ENCODE measurements around the gene CDCP2.
"Not testable (repeated sequence)": the region's sequence is repeated elsewhere in the genome, so short reads cannot be mapped to it uniquely, and the experiment has no call there.

The CDCP2 gene

DNA sequence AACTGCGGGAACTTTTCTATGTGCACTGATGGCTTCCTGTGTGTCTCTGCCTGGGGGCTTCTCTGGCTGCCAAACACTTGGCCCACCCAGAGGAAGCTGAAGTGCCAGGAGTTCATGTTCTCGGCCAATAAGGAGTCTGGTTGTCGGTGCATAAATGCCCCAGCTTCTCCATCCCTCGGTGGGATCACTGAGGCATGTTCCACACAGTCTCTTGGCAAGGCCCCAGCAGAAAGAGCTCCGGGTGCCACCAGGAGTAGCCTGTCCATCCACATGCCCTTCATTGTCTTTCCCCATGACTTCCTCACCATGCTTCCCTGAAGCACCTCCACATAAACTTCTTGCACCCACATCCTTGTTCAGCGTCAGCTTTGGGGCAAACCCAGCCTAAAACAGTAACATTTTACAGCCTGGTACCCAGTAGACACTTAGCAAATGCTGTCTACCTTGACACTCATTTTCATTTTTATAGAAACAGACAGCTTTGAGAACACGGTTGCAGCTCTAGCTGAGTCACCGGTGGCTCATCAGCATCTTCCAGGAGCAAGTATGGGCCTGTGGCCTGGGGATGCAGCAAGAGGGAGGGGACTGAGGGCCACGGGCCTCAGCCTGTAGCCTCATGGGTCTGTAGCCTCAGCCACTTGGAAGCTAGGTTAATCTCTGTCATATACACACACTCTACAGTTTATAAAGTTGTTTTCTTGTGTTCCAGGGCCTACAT, 14.8 kb upstream of the CDCP2 start:
- no peak for DNase-seq

DNA sequence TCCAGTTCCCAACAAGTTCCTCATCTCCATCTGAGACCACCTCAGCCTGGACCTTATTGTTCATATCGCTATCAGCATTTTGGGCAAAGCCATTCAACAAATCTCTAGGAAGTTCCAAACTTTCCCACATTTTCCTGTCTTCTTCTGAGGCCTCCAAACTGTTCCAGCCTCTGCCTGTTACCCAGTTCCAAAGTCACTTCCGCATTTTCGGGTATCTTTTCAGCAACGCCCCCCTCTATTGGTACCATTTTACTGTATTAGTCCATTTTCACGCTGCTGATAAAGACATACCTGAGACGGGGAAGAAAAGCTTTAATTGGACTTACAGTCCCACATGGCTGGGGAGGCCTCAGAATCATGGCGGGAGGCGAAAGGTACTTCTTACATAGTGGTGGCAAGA, 13.6 kb upstream of the CDCP2 start:
- not testable (repeated sequence) for DNase-seq

GRCh38 chr1:54165146-54165545, 12.3 kb upstream of the CDCP2 start:
- DNase-seq: no peak

DNA sequence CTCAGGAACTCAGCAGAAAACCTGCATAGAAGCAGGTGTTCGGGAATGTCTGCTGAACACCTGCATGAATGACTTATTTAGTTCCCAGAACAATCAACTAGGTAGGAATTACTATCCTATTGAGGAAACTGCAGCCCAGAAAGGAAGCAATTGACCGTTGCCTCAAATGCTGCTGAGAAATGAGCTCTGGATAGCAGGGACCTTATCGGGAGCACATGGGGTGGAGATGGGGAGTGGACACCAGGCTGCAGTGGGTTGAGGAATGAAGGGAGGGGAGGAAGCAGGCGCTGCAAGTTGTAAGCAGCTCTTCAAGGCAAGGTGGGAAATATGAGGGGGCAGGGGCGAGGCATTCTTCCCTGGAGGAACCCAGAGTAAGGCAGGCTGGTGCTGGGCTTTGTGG, 10.8 kb upstream of the CDCP2 start:
- no peak for DNase-seq

GRCh38 chr1:54163051-54163450, 10.3 kb upstream of the CDCP2 start:
- DNase-seq: no peak

DNA sequence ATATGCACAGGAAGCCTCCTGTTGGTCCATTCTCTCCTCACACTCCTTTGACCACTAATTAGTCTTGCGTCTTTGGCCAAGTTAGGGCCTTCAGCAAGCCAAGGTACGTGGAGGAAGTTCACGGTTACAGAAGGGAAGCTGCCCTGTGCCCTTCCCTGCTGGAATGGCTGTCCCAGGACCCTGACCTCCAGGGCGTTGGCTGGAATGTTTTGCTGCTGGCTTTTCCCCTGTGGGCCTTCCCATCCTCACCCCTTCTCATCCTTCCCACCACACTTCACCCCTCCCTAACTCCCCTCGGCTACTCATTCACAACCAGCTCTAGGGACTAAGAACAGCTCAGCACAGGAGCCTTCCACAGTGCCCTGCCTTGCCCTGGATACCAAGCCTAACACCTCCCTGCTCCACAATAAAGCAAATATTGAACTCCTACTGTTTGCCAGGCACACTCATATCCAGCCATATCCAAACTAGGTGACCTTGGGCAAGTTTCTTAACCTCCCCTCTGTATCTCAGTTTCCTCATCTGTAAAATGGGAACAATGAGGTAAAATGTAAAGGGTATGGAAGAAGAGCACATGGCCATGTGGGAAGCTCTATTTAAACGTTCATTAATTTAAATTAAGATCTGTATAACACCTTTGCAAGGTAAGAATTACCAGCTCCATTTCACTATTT, 8.8 kb upstream of the CDCP2 start:
- DNase-seq: no peak

DNA sequence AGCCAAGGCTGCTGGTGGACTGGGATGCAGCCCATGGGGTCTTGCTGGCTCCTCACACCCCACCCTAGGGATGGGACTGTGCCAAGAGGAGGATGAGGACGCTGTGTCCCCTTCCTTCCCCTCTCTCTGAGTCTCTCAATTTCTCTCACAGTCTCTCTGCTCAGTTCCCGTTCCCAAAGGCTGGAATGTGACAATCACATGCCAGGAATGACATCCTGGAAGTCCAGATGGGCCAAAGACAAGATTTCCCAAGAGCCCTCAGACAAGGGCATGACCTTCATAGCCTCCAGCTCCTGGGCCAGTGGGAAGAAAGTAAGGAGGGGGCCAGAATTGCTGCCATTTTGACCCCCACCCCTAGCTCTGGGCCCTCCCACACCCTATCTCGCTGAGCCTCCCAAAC, 7.6 kb upstream of the CDCP2 start:
- DNase-seq: no peak

- DNase-seq: no peak
These were observed 7.0 kb upstream of the CDCP2 start for GRCh38 chr1:54159733-54160316.

DNA sequence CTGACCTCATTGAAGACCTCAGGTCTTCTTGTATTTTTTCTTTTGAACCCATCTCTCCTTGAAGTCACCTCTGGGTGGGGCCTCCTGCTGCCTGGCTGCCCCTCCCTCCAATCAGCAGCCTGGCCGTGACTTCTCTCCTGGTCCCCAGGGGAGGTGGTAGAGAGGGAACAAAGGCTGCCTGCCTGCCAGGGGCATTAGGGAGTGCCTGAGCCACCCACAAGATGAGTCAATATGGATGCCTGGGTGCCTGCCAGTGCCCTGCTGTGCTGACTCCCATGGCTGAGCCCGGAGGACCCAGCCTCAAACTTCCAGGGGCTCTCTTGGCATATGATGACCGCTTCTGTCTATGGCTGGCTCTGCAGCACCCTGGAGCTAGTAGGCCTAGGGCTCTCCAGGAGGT, 5.3 kb upstream of the CDCP2 start:
- DNase-seq: no peak

DNA sequence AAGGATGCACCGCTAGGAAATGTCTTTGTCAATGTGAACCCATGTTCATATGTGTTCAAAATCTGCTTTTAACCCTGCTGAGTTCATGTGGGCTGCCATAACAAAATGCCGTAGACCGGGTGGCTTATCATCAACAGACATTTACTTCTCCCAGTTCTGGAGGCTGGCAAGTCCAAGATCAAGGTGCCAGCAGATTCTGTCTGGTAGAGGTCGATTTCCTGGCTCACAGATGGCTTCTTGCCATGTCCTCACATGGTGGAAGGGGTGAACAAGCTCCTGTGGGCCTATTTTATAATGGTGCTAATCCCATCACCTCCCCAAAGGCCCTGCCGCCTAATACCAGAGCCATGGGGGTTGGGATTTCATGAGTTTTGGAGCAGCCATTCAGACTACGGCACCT, 4.6 kb upstream of the CDCP2 start:
- DNase-seq: no peak

- no peak for DNase-seq
These were observed 4.2 kb upstream of the CDCP2 start for GRCh38 chr1:54156986-54157385.

DNA sequence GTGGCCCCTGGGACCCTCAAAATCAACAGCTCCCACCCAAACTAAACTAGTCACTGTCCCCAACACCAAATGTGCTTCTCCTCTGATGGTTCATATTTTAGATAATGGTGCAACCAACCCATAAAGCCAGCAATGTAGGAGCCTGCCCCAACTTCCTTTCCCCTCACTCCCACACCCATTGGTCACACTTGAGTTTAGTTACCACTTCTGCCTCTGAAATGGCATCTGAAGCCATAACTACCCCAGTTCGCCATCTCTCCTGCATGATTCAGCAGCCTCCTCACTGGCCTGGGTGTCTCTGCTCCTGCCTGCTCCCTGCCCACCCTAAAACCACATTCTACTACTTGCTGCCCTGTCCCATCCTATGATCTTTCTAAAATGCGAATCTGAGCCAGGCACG, 3.4 kb upstream of the CDCP2 start:
- no peak for DNase-seq

DNA sequence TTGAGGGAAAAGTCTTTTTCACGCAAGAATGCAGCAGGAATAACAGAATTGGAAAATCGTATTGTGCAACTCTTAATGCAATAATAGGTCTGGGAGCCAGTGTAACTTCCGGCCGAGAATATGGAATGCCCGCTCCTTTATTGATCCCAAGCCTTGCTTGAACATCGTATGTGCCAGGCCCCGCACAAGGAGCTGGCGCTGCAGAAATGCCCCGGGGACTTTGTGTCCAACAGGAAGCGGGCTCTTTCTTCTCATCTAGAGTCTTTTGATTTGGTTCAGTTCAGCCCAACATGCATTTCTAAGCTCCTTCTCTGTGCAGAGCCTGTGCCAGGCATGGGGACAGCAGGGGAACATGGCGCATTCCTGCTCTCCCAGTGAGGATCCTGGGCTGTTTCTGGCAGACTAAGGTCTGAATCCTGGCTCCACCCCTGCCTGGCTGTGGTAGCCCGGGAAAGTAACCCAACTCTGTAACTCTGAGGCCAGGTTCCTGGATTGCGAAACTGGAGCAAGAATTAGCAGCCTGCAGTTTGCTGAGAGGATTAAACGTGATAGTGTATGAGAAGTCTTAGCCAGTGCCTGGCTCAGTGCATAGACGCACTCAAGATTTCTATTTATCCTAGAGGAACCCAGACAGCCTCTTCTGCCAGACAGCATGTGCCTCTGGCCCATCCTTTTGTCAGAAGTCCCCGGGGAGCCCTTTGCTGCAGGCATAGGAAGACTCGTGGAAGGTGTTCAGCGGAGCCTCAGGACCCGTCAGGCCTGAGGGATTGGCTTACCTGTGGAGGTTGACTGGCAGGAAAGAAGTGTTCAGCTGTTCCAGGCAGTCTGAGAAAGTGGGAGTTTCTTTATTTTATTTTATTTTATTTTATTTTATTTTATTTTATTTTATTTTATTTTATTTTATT, 987 bp upstream of the CDCP2 start:
- DNase-seq: no peak

DNA sequence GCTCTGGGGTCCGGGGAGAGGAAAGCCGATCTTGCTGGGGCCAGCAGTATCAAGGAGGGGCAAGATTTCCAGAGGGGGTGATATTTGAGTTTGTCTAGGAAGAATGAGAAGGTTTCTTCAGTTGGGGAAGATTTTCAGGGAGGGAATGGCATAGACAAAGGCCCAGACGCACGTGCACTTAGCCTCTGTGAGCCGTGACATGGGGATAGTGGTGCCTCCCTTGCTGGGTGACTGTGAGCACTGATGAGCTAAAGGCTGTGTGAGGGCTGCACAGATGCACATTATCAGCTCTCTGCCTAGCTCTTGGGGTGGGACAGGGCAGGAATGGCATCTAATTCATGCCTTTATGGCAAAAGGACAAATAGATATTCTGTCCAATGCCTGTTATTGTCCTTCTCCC, 1.8 kb downstream of the CDCP2 start:
- no peak for DNase-seq

- DNase-seq: no peak
These were observed 3.1 kb downstream of the CDCP2 start for GRCh38 chr1:54149734-54150133.

- DNase-seq: no peak
These were observed 8.4 kb downstream of the CDCP2 start for GRCh38 chr1:54144366-54144765.

GRCh38 chr1:54142146-54142900, 10.5 kb downstream of the CDCP2 start:
- no peak for DNase-seq

DNA sequence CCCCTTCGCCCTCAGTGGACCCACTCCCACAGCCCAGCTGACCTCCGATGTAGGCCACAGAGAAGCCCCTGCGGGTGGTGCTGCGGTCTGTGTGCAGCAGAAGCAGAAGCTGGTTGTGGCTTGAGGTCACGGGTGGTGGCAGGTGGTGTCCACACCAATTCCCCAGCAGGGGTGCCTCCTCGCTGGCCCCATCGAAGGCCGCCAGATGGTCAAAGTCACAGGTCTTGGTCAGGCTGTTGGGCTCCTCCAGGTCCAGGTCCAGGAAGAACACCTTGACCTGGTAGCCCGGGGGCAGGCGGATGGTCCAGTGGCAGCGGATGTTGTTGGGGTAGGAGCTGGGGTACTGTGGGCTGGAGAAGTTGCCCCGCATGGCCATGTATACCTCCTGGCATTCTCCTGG, 13.1 kb downstream of the CDCP2 start:
- DNase-seq: no peak

GRCh38 chr1:54138994-54139393, 13.8 kb downstream of the CDCP2 start:
- DNase-seq: no peak

DNA sequence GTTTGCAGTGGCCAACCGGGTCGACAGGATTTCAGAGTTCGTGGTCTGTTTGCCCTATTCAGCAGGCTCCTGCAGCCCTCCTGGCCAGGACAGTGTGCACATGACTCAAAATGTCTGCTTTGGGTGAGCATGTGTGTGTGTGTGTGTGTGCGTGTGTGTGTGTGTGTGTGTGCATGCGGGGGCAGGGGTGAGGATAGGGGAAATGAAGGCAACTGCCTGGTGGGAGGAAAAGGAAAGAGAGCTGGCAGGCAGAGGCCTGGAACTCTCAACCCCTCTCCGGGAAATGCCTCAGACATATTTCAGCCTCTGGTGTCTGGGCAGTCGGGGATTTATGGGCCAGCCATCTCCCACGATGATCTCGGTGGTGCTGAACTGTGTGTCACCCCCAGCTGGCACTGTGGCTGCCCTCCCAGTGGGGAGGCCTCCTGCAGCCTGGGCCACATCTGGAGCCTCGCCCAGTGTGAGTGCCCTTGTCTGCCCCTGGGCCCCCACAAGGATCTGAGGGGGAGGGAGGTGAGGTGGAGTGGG, 15.2 kb downstream of the CDCP2 start:
- DNase-seq: no peak

DNA sequence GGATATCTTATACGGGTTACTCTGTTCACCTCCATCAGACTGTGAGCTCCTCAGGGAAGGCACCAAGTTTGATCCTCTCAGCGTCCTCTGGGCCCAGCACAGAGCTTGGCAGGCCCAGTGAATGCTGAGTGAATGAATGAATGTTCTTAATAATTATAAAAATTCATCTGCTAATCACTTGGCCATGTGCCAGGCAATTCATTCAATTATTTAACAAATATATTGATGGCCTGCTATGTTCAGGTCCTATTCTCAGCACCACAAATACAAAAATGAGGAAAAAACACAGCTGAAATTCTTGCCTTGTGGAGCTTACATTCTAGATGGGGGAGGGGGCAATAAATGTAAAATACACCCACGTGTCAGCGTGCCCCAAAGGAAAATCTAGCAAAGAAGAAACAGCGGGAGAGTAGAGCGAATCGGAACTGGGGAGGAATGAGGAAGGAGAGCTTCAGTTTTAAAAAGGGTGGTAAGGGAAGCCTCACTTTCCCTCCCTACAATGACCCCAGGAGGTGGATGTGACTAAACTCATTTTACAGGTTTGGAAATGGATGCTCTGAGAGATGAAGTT, 15.8 kb downstream of the CDCP2 start:
- no peak for DNase-seq

DNA sequence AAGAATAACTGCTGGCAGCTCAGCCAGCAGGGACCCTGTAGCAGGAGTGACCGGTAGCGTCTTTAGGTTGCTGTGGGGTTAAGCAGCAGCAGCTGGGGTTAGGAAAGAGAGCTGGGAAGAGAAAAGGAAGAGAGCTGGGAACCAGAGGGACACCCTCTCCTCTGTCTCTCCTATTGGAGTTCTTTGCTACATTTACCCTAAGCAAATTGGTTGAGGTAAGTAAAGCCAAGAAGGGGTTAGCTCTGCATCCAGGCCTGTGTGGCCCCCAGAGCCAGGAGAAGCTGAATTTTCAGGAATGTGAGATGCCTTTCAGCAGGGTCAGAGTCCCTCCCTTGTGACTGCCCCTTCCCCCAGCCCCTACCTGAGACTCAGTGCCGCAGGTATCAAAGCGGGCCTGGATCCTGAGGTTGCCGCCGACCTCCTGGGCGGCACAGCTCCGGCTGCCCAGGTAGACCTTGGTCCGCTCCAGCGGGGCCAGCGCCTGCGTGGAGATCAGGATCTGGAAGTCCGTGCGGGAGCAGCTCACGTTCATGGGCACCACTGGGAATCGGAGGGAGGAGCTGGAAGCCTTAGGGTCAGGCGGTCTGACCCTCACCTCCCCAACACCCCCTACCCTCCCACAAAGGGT, 16.4 kb downstream of the CDCP2 start:
- DNase-seq: no peak
